NT2/D1 (cell line): ENCODE results near the gene DLK1.

ENCODE experiments used
- DNase-seq: peaks from one replicate; pipeline ENCODE4 v3.0.0-alpha.2; 2011; ENCODE audit warnings: low read depth, low spot score
- H3K27me3 ChIP-seq: 2 replicates; pipeline ENCODE4 v1.6.0; 2011; ENCODE audit warnings: mild to moderate bottlenecking; ENCODE audit not compliant: insufficient read length, insufficient read depth
- H3K36me3 ChIP-seq: 2 replicates; pipeline ENCODE4 v1.6.1; 2011; ENCODE audit warnings: mild to moderate bottlenecking, low read length, mixed read lengths; ENCODE audit not compliant: insufficient read depth, insufficient read length
- H3K4me1 ChIP-seq: 2 replicates; pipeline ENCODE4 v1.5.1; 2011; ENCODE audit not compliant: insufficient read depth, insufficient read length
- H3K4me3 ChIP-seq: 2 replicates; pipeline ENCODE4 v1.5.1; 2011; ENCODE audit warnings: low read depth; ENCODE audit not compliant: insufficient read length
- H3K9ac ChIP-seq: 2 replicates; pipeline ENCODE4 v1.6.0; 2011; ENCODE audit warnings: low read depth; ENCODE audit not compliant: insufficient read length
- H3K9me3 ChIP-seq: 2 replicates; pipeline ENCODE4 v1.5.1; 2011; ENCODE audit warnings: mild to moderate bottlenecking, low read length; ENCODE audit not compliant: insufficient read depth
- SUZ12 ChIP-seq: IDR thresholded peaks from 2 replicates; pipeline ENCODE4 v1.6.1; 2011; ENCODE audit not compliant: insufficient read length, insufficient read depth; ENCODE audit errors: extremely low read depth
- YY1 ChIP-seq: IDR thresholded peaks from 2 replicates; pipeline ENCODE4 v1.6.1; 2011; ENCODE audit not compliant: insufficient read length, insufficient read depth
- ZNF274 ChIP-seq: IDR thresholded peaks from 2 replicates; pipeline ENCODE4 v1.6.1; 2011; ENCODE audit warnings: mild to moderate bottlenecking, low read depth, low read length

The DLK1 gene

GRCh38 chr14:100701314-100701713, 25.4 kb upstream of the DLK1 start:
- Histone ChIP-seq H3K4me3 (no peak overlapping the region), H3K27me3 (no peaks in the 10 kb centered on the region), H3K4me1 (no peaks in the 10 kb centered on the region), H3K9ac (no peak overlapping the region), H3K36me3 (no peaks in the 10 kb centered on the region), H3K9me3 (no peaks in the 10 kb centered on the region)
- DNase-seq, result no peak
- no peak for TF ChIP-seq ZNF274
- TF ChIP-seq YY1, result no peak
- no peak for TF ChIP-seq SUZ12

DNA sequence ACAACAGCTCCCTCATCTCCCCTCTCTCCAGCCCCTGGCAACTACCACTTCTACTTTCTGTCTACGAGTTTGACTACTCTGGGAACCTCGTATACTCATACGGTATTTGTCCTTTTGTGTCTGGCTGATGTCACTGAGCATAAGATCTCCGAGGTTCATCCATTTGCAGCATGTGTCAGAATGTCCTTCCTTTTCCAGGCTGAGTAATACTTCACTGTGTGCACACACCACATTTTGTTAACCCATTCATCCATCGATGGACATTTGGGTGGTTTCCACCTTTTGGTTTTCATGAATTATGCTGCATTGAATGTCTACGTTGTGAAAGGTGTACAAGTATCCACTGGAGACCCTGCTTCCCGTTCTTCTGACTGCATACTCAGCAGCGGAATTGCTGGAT, 24.1 kb upstream of the DLK1 start:
- no peak overlapping the region for H3K9ac ChIP-seq
- no peaks in the 10 kb centered on the region for H3K9me3 ChIP-seq
- no peak for TF ChIP-seq SUZ12
- no peak for TF ChIP-seq YY1
- no peak for TF ChIP-seq ZNF274
- no peak for DNase-seq
- H3K27me3 ChIP-seq, result no peaks in the 10 kb centered on the region
- H3K4me1 ChIP-seq, result no peaks in the 10 kb centered on the region
- H3K4me3 ChIP-seq, result no peak overlapping the region
- H3K36me3 ChIP-seq, result no peaks in the 10 kb centered on the region

GRCh38 chr14:100703386-100704220, 23.1 kb upstream of the DLK1 start:
- Histone ChIP-seq H3K9me3 (no peaks in the 10 kb centered on the region), H3K4me3 (no peak overlapping the region), H3K27me3 (no peaks in the 10 kb centered on the region), H3K36me3 (no peaks in the 10 kb centered on the region), H3K9ac (no peak overlapping the region), H3K4me1 (peaks cover 4% of the 10 kb centered on the region)
- no peak for DNase-seq
- TF ChIP-seq ZNF274 (no peak), SUZ12 (no peak), YY1 (no peak)

DNA sequence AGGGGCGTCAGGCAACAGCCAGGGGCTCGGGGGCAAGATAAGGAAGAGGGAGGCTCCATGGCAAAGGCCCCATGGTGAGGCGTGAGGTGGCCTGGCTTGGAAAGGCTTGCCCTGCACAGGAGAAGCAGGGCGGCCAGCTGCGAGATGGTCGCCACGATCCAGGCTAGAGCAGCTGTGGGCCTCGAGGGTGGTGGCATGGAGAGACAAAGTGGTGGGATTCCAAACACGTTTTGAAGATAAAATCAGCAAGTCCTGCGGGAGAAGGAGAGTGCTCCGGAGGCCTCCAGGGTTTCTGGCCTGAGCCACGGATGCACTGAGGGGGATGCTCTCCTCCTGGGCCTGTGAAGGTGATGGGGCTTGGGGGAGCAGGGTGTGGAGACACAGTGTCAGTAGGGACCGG, 20.5 kb upstream of the DLK1 start:
- DNase-seq, result no peak
- H3K9ac ChIP-seq, result peak overlapping the region; percentile 56
- peaks cover 11% of the 10 kb centered on the region for H3K4me1 ChIP-seq
- no peaks in the 10 kb centered on the region for H3K36me3 ChIP-seq
- no peak for TF ChIP-seq SUZ12
- TF ChIP-seq ZNF274, result no peak
- no peak for TF ChIP-seq YY1
- no peaks in the 10 kb centered on the region for H3K27me3 ChIP-seq
- H3K9me3 ChIP-seq, result no peaks in the 10 kb centered on the region
- H3K4me3 ChIP-seq, result no peak overlapping the region

DNA sequence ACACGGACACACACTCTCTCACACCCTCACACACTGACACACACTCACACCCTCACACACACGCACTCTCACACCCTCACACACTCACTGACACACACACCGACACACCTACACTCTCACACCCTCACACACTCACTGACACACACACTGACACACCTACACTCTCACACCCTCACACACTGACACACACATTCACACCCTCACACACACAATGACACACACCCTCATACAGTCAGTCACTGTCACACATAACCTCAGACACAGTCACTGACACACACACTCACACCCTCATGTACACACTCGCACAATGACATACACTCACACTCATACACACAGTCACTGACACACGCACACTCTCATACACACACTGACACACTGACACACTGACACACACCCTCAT, 19.8 kb upstream of the DLK1 start:
- no peak for TF ChIP-seq SUZ12
- TF ChIP-seq YY1, result no peak
- no peak for TF ChIP-seq ZNF274

GRCh38 chr14:100708425-100709288, 18.0 kb upstream of the DLK1 start:
- H3K36me3 ChIP-seq, result no peaks in the 10 kb centered on the region
- H3K27me3 ChIP-seq, result no peaks in the 10 kb centered on the region
- no peaks in the 10 kb centered on the region for H3K9me3 ChIP-seq
- TF ChIP-seq YY1 (no peak), SUZ12 (no peak), ZNF274 (no peak)
- no peak overlapping the region for H3K4me3 ChIP-seq
- H3K4me1 ChIP-seq, result peaks cover 12% of the 10 kb centered on the region
- H3K9ac ChIP-seq, result peak overlapping the region; percentile 32
- DNase-seq, result no peak

More for the DNA sequence above, 19.8 kb upstream of the DLK1 start:
- Histone ChIP-seq H3K4me3 (no peak overlapping the region), H3K9me3 (no peaks in the 10 kb centered on the region), H3K27me3 (no peaks in the 10 kb centered on the region), H3K4me1 (peaks cover 11% of the 10 kb centered on the region), H3K9ac (no peak overlapping the region), H3K36me3 (no peaks in the 10 kb centered on the region)
- no peak for DNase-seq

DNA sequence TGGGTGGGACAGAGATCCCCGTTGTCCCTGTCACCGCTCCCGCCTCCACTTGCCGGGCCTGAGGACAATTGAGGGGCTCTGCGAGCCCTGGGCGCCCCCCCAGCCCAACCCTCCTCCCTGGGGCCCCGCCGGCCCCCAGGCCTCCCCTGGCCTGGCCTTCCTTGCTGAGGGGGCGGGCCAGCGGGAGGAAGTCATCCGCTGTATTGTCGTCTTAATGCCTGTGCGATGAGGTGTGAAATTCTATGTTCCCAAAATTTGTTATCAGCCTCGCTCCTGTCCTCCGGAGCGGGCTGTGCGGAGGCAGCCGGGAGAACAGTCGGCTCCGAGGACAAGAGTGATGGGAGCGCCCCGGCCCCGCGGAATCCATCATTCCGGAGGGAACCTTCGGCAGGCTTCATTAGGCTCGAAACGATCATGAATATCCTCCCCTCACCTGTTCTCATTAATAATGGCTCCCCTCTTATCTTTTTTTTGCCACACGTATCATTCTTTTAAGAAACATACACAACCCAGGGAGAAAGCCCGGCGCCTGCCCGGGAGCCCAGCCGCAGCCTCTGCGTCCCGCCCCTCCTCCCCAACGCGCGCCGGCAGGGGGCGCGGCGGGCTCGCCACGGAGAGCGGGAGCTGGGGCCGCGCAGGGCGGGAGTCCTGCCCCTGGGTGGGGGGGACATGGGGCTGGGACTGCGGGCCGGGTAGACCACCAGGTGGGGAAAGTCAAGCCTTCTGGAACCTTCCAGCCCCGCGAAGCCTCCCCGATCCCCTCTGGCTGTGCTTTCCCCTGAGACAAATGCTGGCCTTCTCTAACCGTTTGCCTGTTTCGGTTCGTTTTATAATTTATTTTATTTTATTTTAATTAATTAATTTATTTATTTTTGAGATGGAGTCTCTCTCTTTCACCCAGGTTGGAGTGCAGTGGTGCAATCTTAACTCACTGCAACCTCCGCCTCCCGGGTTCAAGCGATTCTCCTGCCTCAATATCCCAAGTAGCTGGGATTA, 17.1 kb upstream of the DLK1 start:
- H3K9ac ChIP-seq, result peak overlapping the region; percentile 32
- H3K4me1 ChIP-seq, result peaks cover 19% of the 10 kb centered on the region
- H3K36me3 ChIP-seq, result no peaks in the 10 kb centered on the region
- TF ChIP-seq ZNF274 (no peak), SUZ12 (no peak)
- no peaks in the 10 kb centered on the region for H3K27me3 ChIP-seq
- no peaks in the 10 kb centered on the region for H3K9me3 ChIP-seq
- DNase-seq, result no peak
- no peak overlapping the region for H3K4me3 ChIP-seq
